ENCODE results near the gene DTL. TPM values are rescaled to one million over a fixed set of nuclear protein-coding genes. Genes with fewer than 3 reads are reported as not detected.

Gene DTL
- total and polyA plus RNA-seq, 2 of the 13 experiments (the other 11 are each of a cell fraction or from before 2014, with no cell fraction given), result 10.4 to 32.8 TPM

DNA sequence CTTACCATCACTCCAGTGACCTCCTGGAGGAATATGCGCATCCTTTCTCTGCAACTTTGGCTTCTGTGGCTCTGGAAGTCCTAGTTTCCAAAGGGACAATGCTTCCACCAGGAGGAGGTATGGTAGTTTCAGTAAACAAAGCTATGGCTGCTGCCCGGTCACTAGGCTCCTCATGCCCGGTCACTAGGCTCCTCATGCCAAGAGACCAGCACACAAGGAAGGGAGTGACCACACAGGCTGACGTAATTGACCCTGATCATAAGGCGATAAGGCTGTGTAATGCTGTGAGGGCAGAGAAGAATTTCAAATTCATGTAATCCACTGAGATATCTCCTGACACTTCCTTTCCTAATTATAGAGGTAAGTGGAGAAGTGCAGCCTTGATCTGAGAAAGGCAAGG is 102.9 kb downstream of the DTL start:
- in situ Hi-C loops (cut with HindIII; ENCODE audit: extremely low pct_ligation_motif_present, low pct_unique_long_range_greater_than_20kb), result no loop called here
- DNase-seq (ENCODE audit: low spot score), result no peak
- no peak for ATAC-seq
- no peaks in the 10 kb centered on the region for H3K4me1 ChIP-seq (ENCODE audit: insufficient read depth, low read length)
- H3K27me3 ChIP-seq (ENCODE audit: control insufficient read depth in 1 of 2, insufficient read depth in 2 of 2, low read length in 2 of 2), result no peaks in the 10 kb centered on the region
- no peaks in the 10 kb centered on the region for H4K20me1 ChIP-seq (ENCODE audit: insufficient read depth, low read length)
- 100% methylated on average over 5 of the region's 5 CpGs for WGBS (ENCODE audit: low lambda C conversion rate)
- no peak overlapping the region for H3K9ac ChIP-seq (ENCODE audit: insufficient read depth, low read depth, low read length)
- H2AFZ ChIP-seq (ENCODE audit: low read length), result no peak overlapping the region
- no peaks in the 10 kb centered on the region for H3K79me2 ChIP-seq (ENCODE audit: insufficient read depth, low read length)
- H3K4me2 ChIP-seq (ENCODE audit: low read depth, low read length), result no peak overlapping the region
- no peak overlapping the region for H3K27ac ChIP-seq (ENCODE audit: extremely low read length, insufficient read depth, low read length)
- no peaks in the 10 kb centered on the region for H3K9me3 ChIP-seq (ENCODE audit: low read length)
- ChIA-PET POLR2A (no interaction called here), CTCF (ENCODE audit: low intra/inter-chr PET ratio, low total read pairs) (no interaction called here)
- H3K36me3 ChIP-seq (replicated peaks in 1 of 2; ENCODE audit: control insufficient read depth in 1 of 2, insufficient read depth in 2 of 2, low read length in 2 of 2), result no peaks in the 10 kb centered on the region
- TF ChIP-seq ARNT2 (CRISPR knock-in tag; IDR thresholded peaks at IDR 0.05; ENCODE audit: low read depth), result no peak
- peak; percentile 13; the same call in 1 of the 2 replicates for TF ChIP-seq SMC3 (IDR thresholded peaks at IDR 0.05; ENCODE audit: low read length)
- FAIRE-seq, result no peak
- no peak overlapping the region for H3K4me3 ChIP-seq (replicated peaks in 1 of 3; ENCODE audit: insufficient read depth in 1 of 3, low read depth in 2 of 3, low read length in 3 of 3)
- no TSS peak for BruUV-seq (replicated peaks)
- intact Hi-C loops (cut with micrococcal nuclease; ENCODE audit: unreplicated experiment), result no loop called here

DNA sequence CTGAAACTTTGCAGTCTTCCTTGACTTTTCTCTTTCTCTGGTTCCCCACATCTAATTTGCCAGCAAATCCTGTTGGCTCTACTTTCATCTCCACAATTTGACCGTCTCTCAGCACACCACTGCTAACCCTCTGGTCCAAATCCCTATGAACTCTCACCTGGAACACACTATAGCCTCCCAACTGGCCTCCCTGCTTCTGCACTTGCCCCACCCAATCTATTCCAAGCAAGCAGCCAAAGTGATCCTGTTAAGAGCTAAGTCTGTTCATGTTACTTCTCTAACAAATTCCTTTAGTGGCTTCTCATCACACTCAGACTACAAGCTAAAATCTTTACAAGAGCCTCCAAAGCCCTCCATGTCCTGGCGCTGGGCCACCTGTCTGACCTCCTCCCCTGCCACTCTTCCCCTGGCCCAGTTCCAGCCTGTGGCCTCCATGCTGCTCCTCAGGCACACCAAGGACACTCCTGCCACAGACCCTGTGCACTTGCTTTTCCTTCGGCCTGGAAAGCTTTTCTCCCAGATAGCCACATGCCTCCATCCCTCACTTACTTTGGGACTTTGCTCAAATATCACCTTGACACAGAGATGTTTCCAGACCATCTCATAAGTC is 104.1 kb downstream of the DTL start:
- in situ Hi-C loops (cut with HindIII; ENCODE audit: extremely low pct_ligation_motif_present, low pct_unique_long_range_greater_than_20kb) (no loop called here), intact Hi-C loops (cut with micrococcal nuclease; ENCODE audit: unreplicated experiment) (no loop called here)
- CTCF ChIA-PET (ENCODE audit: low intra/inter-chr PET ratio, low total read pairs), result no interaction called here
- 97% methylated on average over 3 of the region's 3 CpGs for WGBS (ENCODE audit: low lambda C conversion rate)
- Histone ChIP-seq H2AFZ (ENCODE audit: low read length) (no peak overlapping the region), H3K79me2 (ENCODE audit: insufficient read depth, low read length) (no peaks in the 10 kb centered on the region), H3K27me3 (ENCODE audit: control insufficient read depth in 1 of 2, insufficient read depth in 2 of 2, low read length in 2 of 2) (no peaks in the 10 kb centered on the region), H3K36me3 (replicated peaks in 1 of 2; ENCODE audit: control insufficient read depth in 1 of 2, insufficient read depth in 2 of 2, low read length in 2 of 2) (no peaks in the 10 kb centered on the region), H3K9me3 (ENCODE audit: low read length) (no peaks in the 10 kb centered on the region), H3K27ac (ENCODE audit: extremely low read length, insufficient read depth, low read length) (no peak overlapping the region), H3K4me3 (replicated peaks in 1 of 3; ENCODE audit: insufficient read depth in 1 of 3, low read depth in 2 of 3, low read length in 3 of 3) (no peak overlapping the region), H3K4me2 (ENCODE audit: low read depth, low read length) (no peak overlapping the region), H3K4me1 (ENCODE audit: insufficient read depth, low read length) (no peaks in the 10 kb centered on the region), H4K20me1 (ENCODE audit: insufficient read depth, low read length) (no peaks in the 10 kb centered on the region), H3K9ac (ENCODE audit: insufficient read depth, low read depth, low read length) (no peak overlapping the region)
- FAIRE-seq (no peak), DNase-seq (ENCODE audit: low spot score) (no peak), ATAC-seq (no peak)
- POLR2A ChIA-PET, result no interaction called here
- TF ChIP-seq SIN3B (IDR thresholded peaks at IDR 0.05; ENCODE audit: low read length) (no peak), TARDBP (CRISPR knock-in tag; IDR thresholded peaks at IDR 0.05) (no peak), ZNF225 (CRISPR knock-in tag; IDR thresholded peaks at IDR 0.05) (no peak), ZNF317 (CRISPR knock-in tag; IDR thresholded peaks at IDR 0.05) (no peak), NFE2L2 (IDR thresholded peaks at IDR 0.05; ENCODE audit: low read length) (no peak), HOXA7 (CRISPR knock-in tag; IDR thresholded peaks at IDR 0.05) (no peak), ZNF841 (CRISPR knock-in tag; IDR thresholded peaks at IDR 0.05; ENCODE audit: borderline replicate concordance) (no peak), ZNF432 (CRISPR knock-in tag; IDR thresholded peaks at IDR 0.05; ENCODE audit: borderline replicate concordance) (no peak)
- TF ChIP-seq, protein P1, sequence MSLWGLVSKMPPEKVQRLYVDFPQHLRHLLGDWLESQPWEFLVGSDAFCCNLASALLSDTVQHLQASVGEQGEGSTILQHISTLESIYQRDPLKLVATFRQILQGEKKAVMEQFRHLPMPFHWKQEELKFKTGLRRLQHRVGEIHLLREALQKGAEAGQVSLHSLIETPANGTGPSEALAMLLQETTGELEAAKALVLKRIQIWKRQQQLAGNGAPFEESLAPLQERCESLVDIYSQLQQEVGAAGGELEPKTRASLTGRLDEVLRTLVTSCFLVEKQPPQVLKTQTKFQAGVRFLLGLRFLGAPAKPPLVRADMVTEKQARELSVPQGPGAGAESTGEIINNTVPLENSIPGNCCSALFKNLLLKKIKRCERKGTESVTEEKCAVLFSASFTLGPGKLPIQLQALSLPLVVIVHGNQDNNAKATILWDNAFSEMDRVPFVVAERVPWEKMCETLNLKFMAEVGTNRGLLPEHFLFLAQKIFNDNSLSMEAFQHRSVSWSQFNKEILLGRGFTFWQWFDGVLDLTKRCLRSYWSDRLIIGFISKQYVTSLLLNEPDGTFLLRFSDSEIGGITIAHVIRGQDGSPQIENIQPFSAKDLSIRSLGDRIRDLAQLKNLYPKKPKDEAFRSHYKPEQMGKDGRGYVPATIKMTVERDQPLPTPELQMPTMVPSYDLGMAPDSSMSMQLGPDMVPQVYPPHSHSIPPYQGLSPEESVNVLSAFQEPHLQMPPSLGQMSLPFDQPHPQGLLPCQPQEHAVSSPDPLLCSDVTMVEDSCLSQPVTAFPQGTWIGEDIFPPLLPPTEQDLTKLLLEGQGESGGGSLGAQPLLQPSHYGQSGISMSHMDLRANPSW (CRISPR knock-in tag; IDR thresholded peaks at IDR 0.05; ENCODE audit: borderline replicate concordance), result no peak
- BruUV-seq (replicated peaks), result no TSS peak

All from HepG2 (cell line).